ENCODE data around the gene BAHD1. TPM values are rescaled to one million over a fixed set of nuclear protein-coding genes. Genes with fewer than 3 reads are reported as not detected.

BAHD1 gene
- total RNA-seq, 1 experiment from 2014 or later = 49.1 TPM

DNA sequence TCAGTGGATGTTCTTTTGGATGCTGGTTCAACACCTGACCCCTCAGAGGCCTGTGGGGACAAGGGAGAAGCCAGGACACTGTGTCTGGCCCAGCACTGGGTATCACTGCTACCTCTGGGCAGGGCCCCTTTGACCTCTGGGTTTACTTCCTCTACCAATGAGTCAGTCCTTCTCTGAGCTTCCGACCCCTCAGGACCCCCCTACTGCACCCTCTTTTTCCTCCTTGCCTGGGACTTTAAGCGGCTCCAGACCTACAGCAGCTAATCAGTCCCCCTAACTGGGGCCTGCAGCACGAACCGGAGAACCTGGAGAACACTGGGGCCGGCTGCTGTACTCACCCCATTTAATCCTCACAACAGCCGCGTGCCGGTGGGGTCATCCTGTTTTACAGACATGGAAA is 33.8 kb downstream of the BAHD1 start:
- TF ChIP-seq, protein P1, sequence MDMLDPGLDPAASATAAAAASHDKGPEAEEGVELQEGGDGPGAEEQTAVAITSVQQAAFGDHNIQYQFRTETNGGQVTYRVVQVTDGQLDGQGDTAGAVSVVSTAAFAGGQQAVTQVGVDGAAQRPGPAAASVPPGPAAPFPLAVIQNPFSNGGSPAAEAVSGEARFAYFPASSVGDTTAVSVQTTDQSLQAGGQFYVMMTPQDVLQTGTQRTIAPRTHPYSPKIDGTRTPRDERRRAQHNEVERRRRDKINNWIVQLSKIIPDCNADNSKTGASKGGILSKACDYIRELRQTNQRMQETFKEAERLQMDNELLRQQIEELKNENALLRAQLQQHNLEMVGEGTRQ (CRISPR knock-in tag; IDR thresholded peaks at IDR 0.05) = no peak
- TF ChIP-seq ELF4 (CRISPR knock-in tag; IDR thresholded peaks at IDR 0.05; ENCODE audit: low read depth) = no peak
- TF ChIP-seq MLX (CRISPR knock-in tag; IDR thresholded peaks at IDR 0.05) = no peak
- TF ChIP-seq KAT7 (CRISPR knock-in tag; IDR thresholded peaks at IDR 0.05; ENCODE audit: borderline replicate concordance) = no peak
- no peak for TF ChIP-seq TCF7 (CRISPR knock-in tag; IDR thresholded peaks at IDR 0.05; ENCODE audit: low read depth)
- TF ChIP-seq CBFB (CRISPR knock-in tag; IDR thresholded peaks at IDR 0.05; ENCODE audit: low read depth) = no peak
- TF ChIP-seq E2F5 (CRISPR knock-in tag; IDR thresholded peaks at IDR 0.05) = no peak
- Mint-ChIP-seq H3K36me3 (no peaks in the 10 kb centered on the region), H3K4me1 (peaks cover 45% of the 10 kb centered on the region), H3K4me3 (no peak overlapping the region), H3K9me3 (no peaks in the 10 kb centered on the region), H3K27ac (no peak overlapping the region), H3K27me3 (ENCODE audit: low read depth) (0 out of 2 replicates have a peak, but pooled peaks cover 6% of the 10 kb centered on the region)
- no peak for ATAC-seq
- ChIA-PET CTCF (interaction anchor here (0.7 to 1.4 kb wide), 2 partner anchors 52 to 136 kb away, joined by 3 read pairs; no protein-coding TSS in a partner anchor), POLR2A (interaction anchor here (1.2 kb wide), 1 partner anchor 33 kb away, joined by 8 read pairs; no protein-coding TSS in a partner anchor)
- DNase-seq (ENCODE audit: low spot score) = no peak

DNA sequence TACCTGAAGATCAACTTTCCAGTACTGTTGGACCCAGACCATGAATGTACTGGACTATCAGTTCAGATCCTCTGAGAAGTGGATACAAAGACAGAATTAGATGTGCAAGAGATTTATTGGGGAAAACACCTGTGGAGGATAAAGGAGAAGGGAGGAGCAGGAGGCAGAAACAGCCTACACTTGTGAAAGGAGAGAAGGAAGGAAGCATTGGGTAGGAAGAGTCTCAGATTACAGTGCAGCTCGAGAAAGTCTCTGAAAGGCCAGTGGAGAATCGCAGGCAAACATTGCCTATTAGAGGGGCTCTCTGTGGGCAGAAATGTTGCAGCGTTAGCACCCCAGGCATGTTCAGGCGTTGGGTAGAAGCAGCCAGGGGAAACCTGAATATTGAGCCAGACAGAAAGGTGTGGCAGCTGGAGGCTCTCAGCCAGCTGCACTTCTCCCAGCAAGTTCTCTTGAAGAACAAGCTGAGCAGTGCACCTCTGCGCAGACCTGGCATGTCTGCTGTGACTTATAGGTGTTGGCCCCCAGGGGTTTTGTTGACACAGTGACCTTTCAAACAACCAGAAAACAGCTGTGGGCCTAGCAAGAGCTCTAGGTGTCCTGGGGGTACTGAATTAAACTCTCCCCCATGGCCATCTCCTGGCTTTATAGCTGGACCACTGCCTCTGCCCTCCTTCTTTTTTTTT is 37.0 kb downstream of the BAHD1 start:
- H3K27ac Mint-ChIP-seq = peak overlapping the region; percentile 58
- H3K4me1 Mint-ChIP-seq = peaks cover 31% of the 10 kb centered on the region
- no peak for DNase-seq (ENCODE audit: low spot score)
- H3K4me3 Mint-ChIP-seq = no peak overlapping the region
- ChIA-PET POLR2A (interaction anchor here (0.9 kb wide), 1 partner anchor 21 kb away, joined by 3 read pairs; no protein-coding TSS in a partner anchor), CTCF (interaction anchor here (0.8 to 1.5 kb wide), 8 partner anchors 29 to 416 kb away, joined by 3 to 6 read pairs (median 4); partner anchors contain the start of genes BAHD1, INAFM2 and VPS18)
- peak; percentile 71 for ATAC-seq
- TF ChIP-seq ZNF512 (CRISPR knock-in tag; IDR thresholded peaks at IDR 0.05; ENCODE audit: borderline replicate concordance) (no peak), HMGXB4 (CRISPR knock-in tag; IDR thresholded peaks at IDR 0.05) (no peak), ZNF138 (CRISPR knock-in tag; conservative IDR thresholded peaks at IDR 0.05) (no peak), NR3C1 (CRISPR knock-in tag; conservative IDR thresholded peaks at IDR 0.05; ENCODE audit: low read depth) (no peak), KAT7 (CRISPR knock-in tag; IDR thresholded peaks at IDR 0.05; ENCODE audit: borderline replicate concordance) (no peak), SOX15 (CRISPR knock-in tag; IDR thresholded peaks at IDR 0.05) (no peak), ZNF423 (CRISPR knock-in tag; IDR thresholded peaks at IDR 0.05) (no peak), TCF7 (CRISPR knock-in tag; IDR thresholded peaks at IDR 0.05; ENCODE audit: low read depth) (no peak), FOXK1 (CRISPR knock-in tag; IDR thresholded peaks at IDR 0.05) (no peak), E2F5 (CRISPR knock-in tag; IDR thresholded peaks at IDR 0.05) (no peak), ZNF416 (CRISPR knock-in tag; IDR thresholded peaks at IDR 0.05) (no peak), USF1 (CRISPR knock-in tag; IDR thresholded peaks at IDR 0.05) (no peak), CREM (CRISPR knock-in tag; IDR thresholded peaks at IDR 0.05) (no peak), ZNF232 (CRISPR knock-in tag; IDR thresholded peaks at IDR 0.05) (no peak), SMAD4 (CRISPR knock-in tag; IDR thresholded peaks at IDR 0.05) (no peak), TEAD4 (CRISPR knock-in tag; IDR thresholded peaks at IDR 0.05) (no peak)
- TF ChIP-seq, protein P2, sequence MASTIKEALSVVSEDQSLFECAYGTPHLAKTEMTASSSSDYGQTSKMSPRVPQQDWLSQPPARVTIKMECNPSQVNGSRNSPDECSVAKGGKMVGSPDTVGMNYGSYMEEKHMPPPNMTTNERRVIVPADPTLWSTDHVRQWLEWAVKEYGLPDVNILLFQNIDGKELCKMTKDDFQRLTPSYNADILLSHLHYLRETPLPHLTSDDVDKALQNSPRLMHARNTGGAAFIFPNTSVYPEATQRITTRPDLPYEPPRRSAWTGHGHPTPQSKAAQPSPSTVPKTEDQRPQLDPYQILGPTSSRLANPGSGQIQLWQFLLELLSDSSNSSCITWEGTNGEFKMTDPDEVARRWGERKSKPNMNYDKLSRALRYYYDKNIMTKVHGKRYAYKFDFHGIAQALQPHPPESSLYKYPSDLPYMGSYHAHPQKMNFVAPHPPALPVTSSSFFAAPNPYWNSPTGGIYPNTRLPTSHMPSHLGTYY (CRISPR knock-in tag; IDR thresholded peaks at IDR 0.05) = no peak
- no peaks in the 10 kb centered on the region for H3K36me3 Mint-ChIP-seq
- H3K9me3 Mint-ChIP-seq = no peaks in the 10 kb centered on the region
- peaks cover 2% of the 10 kb centered on the region for H3K27me3 Mint-ChIP-seq (ENCODE audit: low read depth)

All from WTC11 (cell line).